GM12891 (cell line): ENCODE measurements around the gene IFNK.

ENCODE experiments used
- DNase-seq: peaks from one replicate; pipeline ENCODE4 v3.0.0; 2011; ENCODE audit warnings: low spot score; ENCODE audit not compliant: insufficient read length
- FAIRE-seq: peaks from 2 replicates; lab custom pipeline; 2011; peaks lifted over from hg19 to GRCh38; lab: Jason Lieb, UNC
- PAX5 ChIP-seq: IDR thresholded peaks from 2 replicates; pipeline ENCODE4 v1.6.1; 2011; ENCODE audit warnings: low read length, moderate library complexity, mild to moderate bottlenecking; ENCODE audit not compliant: insufficient read depth, severe bottlenecking
- POLR2A ChIP-seq: IDR thresholded peaks from 2 replicates; pipeline ENCODE4 v1.6.1; 2011; ENCODE audit warnings: low read depth, low read length, control low read depth
- POLR2AphosphoS5 ChIP-seq: IDR thresholded peaks from 2 replicates; pipeline ENCODE4 v1.6.1; 2011; ENCODE audit warnings: low read depth, low read length, control low read depth
- POU2F2 ChIP-seq: IDR thresholded peaks from 2 replicates; pipeline ENCODE4 v1.6.1; 2011; ENCODE audit warnings: low read depth, mild to moderate bottlenecking, control low read depth, low read length, moderate library complexity
- SPI1 ChIP-seq: IDR thresholded peaks from 2 replicates; pipeline ENCODE4 v1.6.1; 2011; ENCODE audit warnings: low read depth, low read length, control low read depth
- TAF1 ChIP-seq: IDR thresholded peaks from 2 replicates; pipeline ENCODE4 v1.6.1; 2011; ENCODE audit warnings: low read depth, low read length, control low read depth

The IFNK gene

DNA sequence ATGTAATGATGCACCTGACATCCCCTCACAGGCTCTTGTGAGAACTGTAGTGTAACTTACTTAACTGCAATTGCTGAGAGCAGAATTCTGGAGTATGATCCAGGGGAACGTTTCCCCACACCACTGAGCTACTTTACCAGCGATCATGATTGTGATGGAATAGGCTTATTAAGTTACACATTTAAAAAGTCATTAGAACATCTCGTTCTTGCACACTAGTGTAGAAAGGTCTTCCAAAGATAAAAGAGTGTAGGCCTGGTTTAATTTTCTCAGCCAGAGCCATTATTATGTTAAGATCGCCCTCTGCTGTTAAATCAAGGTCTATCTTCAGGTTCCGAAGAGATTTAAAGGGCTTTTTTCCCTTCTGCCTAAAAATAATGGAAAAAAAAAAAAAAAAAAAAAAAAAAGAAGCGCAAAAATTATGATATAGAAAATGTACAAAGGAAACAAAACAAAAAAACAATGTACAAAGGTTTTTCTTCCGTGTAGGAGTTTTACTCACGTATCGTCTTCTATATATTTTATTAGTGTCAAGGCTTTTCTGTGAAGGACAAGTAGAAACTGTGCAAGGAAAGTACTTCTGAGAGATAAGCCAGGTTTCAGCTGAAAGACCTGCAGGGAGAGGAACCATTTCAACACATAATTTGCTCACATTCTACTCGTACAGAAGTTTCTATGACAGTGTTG is 24.1 kb downstream of the IFNK start:
- TF ChIP-seq POU2F2 (no peak), TAF1 (no peak), PAX5 (no peak), SPI1 (no peak), POLR2A (no peak), POLR2AphosphoS5 (no peak)
- no peak for FAIRE-seq
- DNase-seq: no peak

DNA sequence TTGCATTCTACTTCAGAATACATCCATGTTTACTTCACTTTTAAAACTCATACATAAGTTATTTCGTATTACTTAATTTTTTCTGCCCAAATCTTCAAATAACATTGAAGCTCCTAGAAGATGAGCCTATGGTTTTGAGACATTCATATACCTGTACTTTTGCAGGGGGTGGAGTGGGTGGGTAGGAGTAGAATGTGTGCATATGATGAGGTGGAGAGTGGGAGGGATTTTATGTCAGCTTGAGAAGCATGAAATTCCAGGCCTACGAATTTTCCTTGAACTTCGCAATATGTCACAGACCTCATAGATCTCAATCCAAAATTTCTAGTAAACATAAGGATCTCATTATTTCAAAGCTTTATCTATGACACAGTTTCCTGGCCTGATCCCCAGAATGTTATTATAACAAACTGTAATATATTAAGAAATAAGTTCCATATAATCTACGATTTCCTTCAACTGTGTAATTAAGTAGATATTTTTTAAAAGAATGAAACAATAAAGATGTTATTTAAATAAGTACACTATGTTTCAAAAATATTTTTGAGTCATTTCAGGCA is 25.2 kb downstream of the IFNK start:
- FAIRE-seq: no peak
- no peak for TF ChIP-seq TAF1
- DNase-seq: no peak

- FAIRE-seq (no peak), DNase-seq (no peak)
- TF ChIP-seq PAX5 (no peak), SPI1 (no peak)
Measured at GRCh38 chr9:27554712-27555111, 30.6 kb downstream of the IFNK start.

DNA sequence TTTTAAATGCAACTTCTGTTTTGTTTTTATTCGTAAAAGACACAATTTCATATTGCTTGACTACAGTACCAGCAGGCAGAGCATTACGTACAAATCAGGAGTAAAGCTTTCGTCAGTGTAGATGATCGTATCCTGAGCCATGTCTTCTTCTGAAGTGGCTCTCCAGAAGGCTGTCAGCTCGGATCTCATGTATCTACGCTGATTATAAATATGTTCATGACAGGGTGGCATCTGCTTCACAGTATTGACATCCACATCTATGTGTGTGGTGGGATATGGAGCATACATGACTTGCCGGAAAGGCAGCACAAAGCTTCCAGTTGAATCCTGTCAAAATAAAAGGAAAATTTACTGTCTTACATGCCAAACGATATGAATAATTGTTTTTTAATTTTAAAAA is 32.4 kb downstream of the IFNK start:
- no peak for DNase-seq
- no peak for FAIRE-seq
- TF ChIP-seq POLR2A (no peak), SPI1 (no peak)

- FAIRE-seq: no peak
- TF ChIP-seq PAX5: no peak
- no peak for TF ChIP-seq SPI1
- TF ChIP-seq POU2F2: no peak
- TF ChIP-seq POLR2A: no peak
- TF ChIP-seq POLR2AphosphoS5: no peak
- no peak for TF ChIP-seq TAF1
Measured at GRCh38 chr9:27558307-27558706, 34.2 kb downstream of the IFNK start.

GRCh38 chr9:27560457-27560856 is 36.4 kb downstream of the IFNK start:
- TF ChIP-seq POU2F2: no peak
- no peak for TF ChIP-seq TAF1
- no peak for TF ChIP-seq PAX5
- TF ChIP-seq POLR2AphosphoS5: no peak
- TF ChIP-seq POLR2A: no peak
- no peak for TF ChIP-seq SPI1
- DNase-seq (no peak), FAIRE-seq (no peak)

More at GRCh38 chr9:27558307-27558706, 34.2 kb downstream of the IFNK start:
- no peak for DNase-seq

DNA sequence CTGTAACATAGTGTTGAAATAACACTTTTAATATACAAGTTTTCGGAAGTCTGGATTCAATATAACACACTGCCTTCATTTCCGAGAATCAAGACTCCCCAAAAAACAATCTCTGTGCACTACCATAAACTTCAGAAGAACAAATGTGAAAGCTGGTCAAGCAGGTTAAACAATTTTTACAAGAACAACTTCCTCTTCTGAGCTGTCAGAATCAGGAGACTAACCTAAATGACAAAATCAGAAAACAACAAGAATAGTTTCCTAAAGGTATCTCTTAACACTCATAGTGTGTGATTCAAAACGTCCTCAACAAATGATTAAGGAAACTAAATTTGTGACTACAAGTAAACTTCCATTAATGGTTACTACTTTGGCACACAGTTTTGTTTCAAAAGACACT is 37.6 kb downstream of the IFNK start:
- FAIRE-seq (no peak), DNase-seq (no peak)
- TF ChIP-seq POU2F2: no peak
- no peak for TF ChIP-seq POLR2A
- TF ChIP-seq PAX5: no peak
- TF ChIP-seq POLR2AphosphoS5: no peak
- no peak for TF ChIP-seq TAF1
- no peak for TF ChIP-seq SPI1

DNA sequence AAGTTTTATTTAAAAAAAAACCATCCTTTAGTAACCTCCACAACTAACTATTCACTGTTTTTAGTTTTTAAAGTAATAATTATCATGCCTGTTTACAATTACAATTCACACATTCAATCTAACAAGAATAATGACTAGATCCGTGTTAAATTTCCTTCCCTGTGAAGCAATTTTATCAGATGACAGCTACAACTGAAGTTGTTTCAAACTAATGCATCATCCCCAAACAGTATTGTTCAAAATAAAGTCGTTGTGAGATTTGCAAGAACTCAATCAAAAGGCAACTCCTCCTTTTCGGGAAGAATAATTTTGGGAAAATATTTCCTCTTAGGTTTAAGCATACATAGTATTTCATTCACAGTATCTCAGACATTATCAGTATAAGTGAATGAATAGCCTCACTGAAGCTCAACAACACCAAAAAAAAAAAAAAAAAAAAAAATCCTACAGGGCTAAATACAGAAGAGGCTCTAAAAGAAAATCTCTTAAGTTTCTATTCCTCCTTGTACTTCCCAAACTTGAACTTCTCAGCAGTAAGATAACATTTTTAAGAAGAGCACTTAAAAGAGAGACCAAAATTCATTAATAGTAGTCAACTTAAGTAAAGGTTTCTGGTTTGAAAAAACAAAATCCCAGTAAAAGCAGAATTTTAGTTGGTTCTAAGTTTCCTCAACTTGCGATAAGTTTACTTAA is 39.8 kb downstream of the IFNK start:
- TF ChIP-seq SPI1: no peak
- TF ChIP-seq TAF1: no peak
- TF ChIP-seq POU2F2: no peak
- FAIRE-seq: no peak

GRCh38 chr9:27564670-27565069 is 40.6 kb downstream of the IFNK start:
- FAIRE-seq (peak; percentile 63), DNase-seq (no peak)
- TF ChIP-seq POLR2AphosphoS5 (no peak), SPI1 (peak; percentile 3; the same call in 1 of the 2 replicates)

More for the DNA sequence above, 39.8 kb downstream of the IFNK start:
- DNase-seq: no peak

DNA sequence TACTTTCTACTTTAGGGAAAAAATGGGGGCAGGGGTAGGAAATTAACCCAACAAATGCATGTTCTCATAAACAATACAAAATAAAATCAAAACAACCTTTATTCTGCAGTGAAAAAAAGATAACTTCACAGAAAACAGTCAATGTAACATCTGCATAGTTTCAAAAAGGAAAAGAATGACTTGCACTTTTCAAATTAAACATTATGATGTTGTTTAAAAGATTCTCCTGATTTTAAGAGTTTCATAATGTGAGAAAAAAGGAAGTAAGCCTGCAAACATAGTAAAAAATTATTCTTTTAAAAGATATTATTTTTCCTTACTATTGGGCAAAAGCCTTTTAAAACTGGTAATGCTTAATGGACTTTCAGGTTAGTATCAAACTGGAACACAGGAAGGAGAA is 41.6 kb downstream of the IFNK start:
- no peak for DNase-seq
- FAIRE-seq: no peak
- TF ChIP-seq POLR2AphosphoS5: no peak
- TF ChIP-seq TAF1: no peak
- TF ChIP-seq POU2F2: no peak
- no peak for TF ChIP-seq POLR2A
- no peak for TF ChIP-seq SPI1
- no peak for TF ChIP-seq PAX5

DNA sequence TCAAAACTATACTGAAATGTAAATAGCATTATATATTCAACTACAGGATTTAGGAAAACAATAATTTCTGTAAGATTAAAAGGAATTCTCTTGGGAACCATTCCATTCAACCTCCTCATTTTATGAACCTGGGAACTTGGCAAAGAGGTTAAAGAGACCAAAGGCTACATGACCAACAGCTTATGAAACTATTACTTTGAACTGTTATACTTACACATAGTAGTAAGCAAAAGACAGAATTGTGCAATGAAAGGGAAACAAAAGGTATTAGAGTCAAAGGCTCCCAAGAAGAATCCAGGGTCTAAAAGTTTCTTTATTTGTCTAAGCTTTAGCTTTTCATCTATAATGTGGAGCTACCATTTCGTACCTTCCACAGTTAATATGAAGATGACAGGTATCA is 42.0 kb downstream of the IFNK start:
- TF ChIP-seq TAF1: no peak
- no peak for TF ChIP-seq PAX5
- TF ChIP-seq POU2F2: no peak
- TF ChIP-seq POLR2A: no peak
- no peak for TF ChIP-seq SPI1
- TF ChIP-seq POLR2AphosphoS5: no peak
- FAIRE-seq (no peak), DNase-seq (no peak)
